Activated T-helper 1 cell treated with Interleukin-2 at 50 U/mL for 16 hours (primary cell): ENCODE measurements around the gene GOLT1A.
"Not testable (repeated sequence)": the region's sequence is repeated elsewhere in the genome, so short reads cannot be mapped to it uniquely, and the experiment has no call there.

Experiments
- DNase-seq: peaks from one replicate; pipeline ENCODE4 v3.0.0-alpha.2; 2020; ENCODE audit warnings: low read depth

Gene GOLT1A

DNA sequence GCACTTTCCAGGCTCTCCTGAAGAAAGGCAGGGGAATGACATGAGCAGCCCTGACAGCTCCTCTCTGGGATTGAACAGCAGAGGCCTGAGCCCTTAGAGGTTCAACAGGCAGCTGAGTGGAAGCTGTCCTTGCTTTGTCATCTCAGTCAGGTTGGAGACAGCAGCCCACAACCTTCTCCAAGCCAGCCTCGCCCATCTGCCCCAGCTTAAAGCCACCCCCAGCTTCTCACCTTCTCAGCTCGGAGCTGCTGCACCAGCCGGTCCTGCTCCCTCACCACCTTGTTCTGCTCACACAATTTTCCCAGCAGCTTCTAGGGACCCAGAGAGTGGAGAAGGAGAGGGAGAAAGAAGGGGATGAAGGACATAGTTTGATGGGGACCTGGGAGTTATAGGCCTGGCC is 35.2 kb upstream of the GOLT1A start:
- DNase-seq = no peak

DNA sequence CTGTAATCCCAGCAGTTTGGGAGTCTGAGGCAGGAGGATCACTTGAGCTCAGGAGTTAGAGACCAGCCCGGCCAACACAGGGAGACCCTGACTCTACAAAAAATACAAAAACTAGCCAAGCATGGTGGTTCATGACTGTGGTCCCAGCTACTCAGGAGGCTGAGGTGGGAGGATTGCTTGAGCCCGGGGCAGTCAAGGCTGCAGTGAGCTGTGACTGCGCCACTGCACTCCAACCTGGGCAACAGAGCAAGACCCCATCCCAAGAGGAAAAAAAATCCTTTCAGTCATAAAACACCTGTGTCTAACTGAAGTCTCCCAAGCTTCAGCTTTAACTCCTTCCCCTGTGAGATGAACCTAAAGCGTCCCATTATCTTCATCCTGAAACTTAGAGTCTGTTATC is 33.1 kb upstream of the GOLT1A start:
- DNase-seq = no peak

DNA sequence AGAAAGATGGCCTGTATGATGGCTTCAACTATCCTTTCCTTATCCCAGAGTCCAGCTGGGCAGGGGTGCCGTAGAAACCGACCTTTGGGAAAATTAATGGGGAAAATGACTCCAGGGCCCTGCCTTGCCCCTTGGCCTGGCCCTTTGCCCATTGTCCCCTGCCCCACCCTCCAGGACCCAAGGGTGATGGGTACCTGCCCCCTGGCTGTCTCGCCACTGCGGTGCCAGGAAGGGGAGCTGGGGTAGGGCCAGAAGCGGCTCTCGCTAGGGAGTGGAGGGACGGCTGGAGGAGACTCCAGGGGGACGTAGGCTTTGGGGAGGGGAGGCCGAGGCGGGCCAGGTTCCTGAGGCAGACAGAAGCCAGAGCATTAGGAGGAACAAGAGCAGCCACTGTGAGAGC is 29.1 kb upstream of the GOLT1A start:
- DNase-seq = no peak

DNA sequence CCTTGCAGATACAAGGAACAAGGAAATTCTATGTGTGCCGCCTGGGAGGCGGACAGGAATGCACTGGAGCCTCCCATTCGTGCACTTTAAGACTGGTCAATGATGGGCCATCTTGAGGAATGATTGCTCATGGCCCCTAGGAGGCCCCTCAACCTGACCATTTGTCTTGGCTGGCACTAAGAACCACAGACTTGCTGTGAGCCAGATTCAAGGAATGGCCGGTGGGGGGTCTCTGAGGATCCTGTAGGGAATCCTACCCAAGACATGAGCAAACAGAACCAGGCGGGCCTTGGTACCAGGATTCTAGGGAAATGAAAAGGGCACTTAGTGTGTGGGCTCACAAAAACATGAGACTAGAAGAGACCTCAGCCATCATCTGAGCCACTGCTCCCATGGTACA is 28.1 kb upstream of the GOLT1A start:
- DNase-seq = no peak

DNA sequence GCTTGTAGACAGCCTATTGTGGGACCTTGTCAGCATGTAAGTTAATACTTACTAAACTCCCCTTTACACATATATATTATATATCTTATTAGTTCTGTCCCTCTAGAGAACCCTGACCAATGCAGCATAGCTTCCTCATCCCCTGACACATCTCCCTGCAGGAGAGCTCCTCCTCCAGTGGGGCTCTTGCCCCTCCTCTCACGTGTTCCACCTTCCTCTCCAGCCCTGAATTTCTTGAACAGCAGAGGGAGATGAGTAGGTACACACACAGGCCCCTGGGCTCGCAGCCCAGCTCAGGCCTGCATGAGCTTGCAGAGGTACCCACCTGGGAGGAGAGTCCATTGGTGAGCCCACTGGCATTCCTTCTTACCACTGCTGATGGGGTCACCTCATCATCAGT is 27.3 kb upstream of the GOLT1A start:
- DNase-seq = no peak

DNA sequence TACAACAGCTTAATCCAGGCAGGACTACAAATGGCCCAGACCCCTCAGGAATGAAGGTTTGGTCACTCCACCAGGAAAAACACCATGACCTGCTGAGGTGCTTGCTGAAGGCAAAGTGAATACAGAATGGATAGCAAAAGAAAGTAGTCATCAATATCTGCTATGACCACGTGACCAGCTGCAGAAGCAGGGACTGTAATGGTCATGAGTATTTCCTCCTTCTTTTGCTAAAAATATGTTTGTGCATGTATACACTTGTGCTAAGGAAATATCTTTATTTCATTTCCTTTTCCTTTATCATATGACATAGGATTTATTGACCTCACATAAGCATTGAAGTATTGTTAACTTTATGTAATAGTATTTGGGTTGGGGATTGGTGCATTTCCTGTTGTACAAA is 26.4 kb upstream of the GOLT1A start:
- no peak for DNase-seq

DNA sequence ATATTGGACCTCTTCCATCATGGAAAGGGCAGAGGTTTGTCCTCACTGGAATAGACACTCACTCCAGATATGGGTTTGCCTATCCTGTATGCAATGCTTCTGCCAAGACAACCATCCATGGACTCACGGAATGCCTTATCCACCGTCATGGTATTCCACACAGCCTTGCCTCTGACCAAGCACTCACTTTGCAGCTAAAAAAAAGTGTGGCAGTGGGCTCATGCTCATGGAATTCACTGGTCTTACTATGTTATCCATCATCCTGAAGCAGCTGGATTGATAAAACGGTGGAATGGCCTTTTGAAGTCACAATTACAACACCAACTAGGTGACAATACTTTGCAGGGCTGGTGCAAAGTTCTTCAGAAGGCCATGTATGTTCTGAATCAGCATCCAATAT is 25.6 kb upstream of the GOLT1A start:
- DNase-seq = not testable (repeated sequence)

DNA sequence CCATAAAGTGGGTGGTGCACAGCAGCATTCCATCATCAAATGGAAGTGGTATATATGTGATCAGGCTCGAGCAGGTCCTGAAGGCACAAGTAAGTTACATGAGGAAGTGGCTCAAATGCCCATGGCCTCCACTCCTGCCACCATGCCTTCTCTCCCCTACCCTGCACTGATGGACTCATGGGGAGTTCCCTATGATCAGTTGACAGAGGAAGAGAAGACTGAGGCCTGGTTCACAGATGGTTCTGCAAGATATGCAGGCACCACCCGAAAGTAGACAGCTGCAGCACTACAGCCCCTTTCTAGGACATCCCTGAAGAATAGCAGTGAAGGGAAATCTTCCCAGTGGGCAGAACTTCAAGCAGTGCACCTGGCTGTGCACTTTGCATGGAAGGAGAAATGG is 24.7 kb upstream of the GOLT1A start:
- not testable (repeated sequence) for DNase-seq

DNA sequence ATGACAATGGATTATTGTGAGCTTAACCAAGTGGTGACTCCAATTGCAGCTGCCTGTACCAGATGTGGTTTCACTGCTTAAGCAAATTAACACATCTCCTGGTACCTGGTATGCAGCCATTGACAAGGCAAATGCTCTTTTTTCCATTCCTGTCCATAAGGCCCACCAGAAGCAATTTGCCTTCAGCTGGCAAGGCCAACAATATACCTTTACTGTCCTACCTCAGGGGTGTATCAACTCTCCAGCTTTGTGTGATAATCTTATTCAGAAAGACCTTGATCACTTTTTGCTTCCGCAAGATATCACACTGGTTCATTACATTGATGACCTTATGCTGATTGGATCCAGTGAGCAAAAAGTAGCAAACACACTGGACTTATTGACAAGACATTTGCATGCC is 23.7 kb upstream of the GOLT1A start:
- DNase-seq = not testable (repeated sequence)

DNA sequence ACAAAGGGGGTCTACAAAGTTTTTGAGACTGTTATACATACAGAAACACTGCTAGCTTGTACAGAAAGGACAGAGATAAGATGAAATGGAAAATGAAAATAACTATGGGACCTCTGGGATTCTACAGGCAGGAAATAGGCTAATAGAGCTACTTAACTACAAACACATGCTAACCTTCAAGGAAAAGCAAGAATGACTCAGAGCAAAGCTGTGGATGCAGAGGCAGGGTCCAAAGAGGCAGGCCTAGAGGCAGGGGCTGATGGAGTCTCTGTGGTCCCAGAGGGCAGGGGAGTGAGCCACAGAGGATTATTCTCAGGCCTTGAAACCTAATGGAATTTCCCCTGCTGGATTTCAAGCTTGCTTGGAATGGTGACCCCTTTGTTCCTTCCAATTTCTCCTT is 18.7 kb upstream of the GOLT1A start:
- no peak for DNase-seq

DNA sequence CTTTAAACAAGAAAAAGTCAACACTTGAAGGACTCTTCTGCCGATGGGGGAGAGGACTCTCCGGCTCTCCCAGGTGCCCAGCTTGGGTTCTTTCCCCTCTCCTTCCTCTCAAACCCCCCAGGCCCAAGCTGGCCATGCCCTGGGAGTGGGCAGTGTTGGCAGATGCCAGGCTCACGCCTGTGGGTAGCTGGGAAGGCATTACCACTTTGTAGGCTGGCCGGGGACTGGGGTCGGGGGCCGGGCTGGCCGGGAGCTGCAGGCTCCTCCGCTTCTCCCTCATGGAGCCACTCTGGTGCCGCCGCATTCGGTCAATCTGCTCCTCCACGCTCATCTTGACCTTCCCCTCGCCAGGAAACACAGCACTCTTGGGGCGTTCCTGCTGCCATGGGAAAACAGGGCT is 16.4 kb upstream of the GOLT1A start:
- no peak for DNase-seq

DNA sequence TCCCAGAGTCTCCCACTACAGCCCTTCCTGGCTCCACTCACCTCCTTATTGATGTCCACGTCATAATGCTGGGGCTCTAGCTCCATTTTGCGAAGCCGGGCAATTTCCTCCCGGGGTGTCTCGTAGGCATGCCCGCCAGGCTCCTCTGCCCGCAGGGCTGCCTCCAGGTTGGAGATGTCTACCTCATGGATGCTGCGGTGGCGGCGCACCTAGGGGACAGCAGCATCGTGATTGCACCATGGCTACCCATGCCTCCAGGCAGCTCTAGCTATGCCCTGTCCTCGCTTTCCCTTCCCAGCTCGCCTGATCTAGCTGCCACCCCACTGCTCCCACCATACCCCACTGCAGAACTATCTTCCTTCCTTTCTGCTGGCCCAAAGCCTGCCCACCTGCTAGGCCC is 15.1 kb upstream of the GOLT1A start:
- DNase-seq = no peak

DNA sequence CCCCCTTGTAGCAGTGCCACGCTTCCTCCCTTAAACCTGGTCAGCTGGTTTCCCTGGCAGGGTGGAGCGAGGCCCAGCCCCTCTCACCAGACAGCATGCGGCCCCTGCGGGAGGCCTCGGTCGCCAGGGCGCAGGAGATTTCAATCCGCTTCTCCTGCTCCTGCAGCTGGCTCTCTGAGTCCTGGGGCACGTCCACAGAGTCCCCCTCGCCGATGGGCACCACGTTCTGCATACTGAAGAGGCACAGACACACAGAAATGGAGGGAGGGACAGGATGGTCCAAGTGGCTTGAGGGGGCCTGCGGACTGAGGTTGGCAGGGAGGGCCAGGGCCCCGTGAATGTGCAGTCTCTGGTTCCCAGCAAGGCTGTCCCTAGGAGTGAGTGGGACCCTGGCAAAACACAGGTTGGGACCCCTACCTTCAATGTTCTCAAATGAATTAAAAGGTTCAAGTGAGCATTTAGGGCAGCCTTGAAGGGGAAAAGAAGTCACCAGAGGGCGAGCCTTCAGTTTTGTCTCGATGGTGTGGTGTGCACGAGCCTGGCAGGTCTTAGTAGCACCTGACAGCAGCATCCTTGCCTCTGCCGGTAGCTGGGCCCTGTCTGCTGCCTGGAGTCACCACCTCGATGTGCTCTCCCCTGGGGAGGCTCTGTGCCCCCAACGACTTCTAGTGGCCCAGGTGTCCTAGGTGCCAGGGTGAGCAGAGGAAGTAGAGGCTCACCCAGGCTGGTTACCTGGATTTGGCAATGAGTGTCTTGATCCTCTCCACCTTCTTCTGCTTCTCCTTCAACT is 14.4 kb upstream of the GOLT1A start:
- no peak for DNase-seq

DNA sequence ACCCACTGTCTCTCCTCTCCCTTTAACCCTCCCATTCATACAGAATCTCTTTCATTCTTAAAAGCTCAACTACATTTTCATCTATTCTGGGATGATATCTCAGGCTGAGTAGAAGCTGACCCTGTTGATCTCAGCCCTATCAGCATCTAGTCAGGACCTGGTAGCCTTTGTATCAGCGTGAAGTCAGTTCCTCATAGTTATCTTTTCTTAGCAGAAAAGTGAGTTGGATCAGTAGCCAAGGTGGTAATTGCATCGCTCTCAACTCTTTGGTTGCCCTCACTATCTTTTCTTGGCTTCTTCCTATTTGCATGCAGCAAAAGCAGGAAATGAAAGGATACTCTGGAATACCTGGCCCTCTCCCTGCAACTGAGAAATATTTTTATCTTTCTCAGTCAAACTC is 13.6 kb upstream of the GOLT1A start:
- DNase-seq = no peak

DNA sequence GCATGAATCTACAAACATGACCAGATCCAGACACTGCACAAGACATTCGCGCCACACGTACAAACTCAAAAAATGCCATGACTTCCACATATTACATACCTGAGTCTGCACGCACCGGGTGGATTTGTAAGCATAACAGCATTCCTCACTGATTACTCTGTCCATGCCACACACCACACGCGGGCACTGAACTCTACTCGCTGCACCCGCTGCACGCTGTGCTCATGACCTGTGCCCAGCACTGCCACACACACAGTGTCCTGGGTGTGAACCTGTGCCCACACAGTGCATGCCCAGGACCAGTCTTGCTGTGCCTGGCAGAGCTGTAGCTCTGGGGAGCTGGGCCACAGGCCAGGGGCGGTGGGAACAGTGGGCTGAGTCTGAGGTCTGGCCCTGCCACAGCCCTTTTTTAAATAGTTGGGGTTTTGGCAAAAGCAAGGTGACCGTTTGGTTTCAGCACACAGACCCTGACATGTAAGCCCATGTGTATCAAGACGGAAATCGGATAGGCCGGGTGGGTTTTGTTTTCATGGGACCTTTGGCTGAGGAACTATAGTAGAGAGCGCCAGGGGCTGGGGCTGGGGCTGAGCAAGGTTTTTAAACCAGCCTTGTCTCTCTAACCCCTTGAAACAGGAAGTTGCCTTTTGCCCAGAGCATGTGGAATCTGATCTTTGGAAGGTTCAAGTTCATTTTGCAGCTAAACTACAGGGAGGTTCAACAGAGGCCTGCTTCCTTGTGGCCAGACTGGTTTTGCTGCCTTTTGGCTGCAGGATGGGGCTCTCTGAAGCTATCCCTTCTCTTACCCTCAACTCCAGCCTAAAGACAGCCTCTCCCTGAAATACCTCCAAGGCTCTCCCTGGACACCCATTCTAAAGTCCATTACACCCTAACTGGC is 12.3 kb upstream of the GOLT1A start:
- no peak for DNase-seq

DNA sequence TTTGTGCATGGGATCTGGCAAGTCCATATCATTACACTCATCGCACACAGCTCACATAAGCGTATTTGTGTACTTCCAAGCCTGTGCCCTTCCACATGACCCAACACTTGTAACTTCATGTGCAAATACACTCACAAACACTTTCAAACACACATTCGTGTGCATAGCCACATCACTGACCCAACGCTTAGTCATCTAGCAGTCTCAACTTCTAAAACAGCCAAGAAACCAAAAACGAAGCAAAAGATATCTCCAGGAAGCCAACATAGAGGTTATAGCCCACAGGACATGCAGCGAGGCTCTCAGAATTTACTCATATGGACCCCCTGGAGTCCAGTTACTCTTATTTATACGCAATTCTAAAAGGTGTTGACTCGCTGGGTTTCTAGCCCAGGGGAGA is 10.9 kb upstream of the GOLT1A start:
- no peak for DNase-seq

DNA sequence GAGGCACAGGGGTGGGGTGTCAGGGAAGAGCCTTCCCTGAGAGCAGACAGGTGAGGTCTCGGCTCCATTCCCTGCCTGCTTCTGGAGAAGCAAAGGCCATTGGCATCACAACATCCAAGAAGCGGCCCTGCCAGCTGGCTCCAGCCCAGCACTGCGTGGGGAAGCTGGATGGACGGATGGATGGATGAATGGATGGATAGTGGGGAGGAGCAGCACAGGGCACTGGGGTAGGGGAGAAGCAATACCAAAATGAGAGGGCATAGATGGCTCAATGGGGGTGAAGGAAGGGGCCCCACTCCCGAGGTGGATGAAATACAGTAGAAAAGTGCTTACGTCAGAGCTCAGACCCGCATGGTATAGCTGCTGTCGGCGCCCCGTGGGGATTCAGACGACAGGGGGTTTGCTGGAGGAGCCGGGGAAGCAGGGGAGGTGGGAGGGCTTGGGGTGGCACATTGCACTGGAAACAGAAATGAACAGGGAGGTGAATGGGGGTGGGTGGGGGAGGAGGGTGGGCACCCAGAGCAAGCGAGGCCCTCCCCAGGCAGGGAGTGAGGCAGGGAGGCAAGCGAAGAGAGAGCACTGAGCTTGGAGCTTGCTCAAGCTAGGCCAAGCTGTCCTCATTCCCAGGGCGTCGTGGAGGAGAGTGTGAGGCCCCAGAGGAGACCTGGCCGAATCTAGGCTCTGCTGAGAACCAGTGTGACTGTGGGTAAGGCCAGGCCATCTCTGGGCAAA is 9.5 kb upstream of the GOLT1A start:
- DNase-seq = no peak

DNA sequence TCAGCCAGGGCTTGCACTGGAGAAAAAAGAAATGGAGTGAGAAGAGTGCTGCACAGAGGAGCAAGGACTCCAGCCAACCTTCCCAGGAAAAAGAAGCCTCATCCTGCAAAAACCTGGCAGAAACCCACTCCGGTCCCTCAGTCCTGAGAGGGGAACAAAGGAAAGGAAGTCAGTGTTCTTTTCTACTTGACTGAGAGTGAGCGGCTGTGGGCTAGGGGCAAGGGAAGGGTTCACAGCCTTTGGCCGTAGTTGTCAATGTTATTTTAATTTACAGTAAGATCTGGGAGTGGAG is 8.9 kb upstream of the GOLT1A start:
- no peak for DNase-seq

DNA sequence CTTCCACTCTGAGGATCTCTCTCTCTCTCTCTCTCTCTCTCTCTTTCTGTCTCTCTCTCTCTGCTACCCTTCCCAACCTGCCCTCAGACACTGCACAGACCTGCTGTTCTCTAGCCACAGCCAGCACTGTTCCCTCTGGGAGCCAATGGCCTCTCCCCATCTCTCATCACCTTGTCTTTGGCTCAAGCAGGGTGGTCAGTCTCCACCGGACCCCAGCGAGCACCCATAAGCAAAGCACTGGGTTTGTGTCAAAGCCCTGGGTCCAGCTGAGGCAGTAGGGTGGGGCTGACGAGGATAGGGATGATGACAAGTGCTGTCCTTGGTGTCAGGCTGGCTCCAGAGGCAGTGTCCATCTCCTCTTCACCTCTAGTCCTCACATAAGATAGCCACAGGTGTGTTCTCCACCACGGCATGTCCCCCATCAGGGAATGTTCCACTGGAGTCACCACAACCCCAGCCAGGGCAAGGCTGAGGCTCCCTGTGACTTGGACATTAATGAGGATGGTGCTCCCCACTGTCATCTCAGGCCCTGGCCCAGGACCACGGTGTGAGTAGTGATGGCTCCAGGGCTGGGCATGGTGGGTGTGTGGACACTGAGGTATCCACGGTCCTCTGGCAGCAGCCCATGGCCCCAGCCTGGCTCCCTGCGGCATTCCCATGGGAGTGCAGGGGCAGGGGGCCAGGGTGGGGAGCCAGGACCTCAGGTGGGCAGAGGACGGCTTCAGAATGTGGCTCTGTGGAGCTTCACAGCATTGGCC is 8.4 kb upstream of the GOLT1A start:
- DNase-seq = no peak

DNA sequence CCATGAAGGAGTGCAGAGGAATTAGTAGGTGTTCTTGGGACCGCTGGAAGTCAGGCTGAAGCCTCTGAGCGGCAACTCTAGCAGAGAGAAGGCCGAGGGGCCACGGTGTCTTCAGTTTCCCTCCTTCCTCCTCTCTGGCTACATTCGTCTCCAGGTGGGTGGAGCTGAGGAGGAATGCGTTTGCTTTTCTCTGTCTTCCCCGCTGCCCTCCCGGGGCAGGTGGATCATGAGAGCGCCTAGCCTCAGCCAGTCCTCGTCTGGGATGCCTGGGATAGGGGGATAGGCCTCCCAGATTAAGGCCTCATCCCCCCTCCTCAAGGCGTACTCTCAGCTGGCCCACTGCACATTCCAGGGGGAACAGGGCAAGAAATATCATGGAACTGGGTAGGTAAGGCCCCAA is 7.5 kb upstream of the GOLT1A start:
- no peak for DNase-seq

DNA sequence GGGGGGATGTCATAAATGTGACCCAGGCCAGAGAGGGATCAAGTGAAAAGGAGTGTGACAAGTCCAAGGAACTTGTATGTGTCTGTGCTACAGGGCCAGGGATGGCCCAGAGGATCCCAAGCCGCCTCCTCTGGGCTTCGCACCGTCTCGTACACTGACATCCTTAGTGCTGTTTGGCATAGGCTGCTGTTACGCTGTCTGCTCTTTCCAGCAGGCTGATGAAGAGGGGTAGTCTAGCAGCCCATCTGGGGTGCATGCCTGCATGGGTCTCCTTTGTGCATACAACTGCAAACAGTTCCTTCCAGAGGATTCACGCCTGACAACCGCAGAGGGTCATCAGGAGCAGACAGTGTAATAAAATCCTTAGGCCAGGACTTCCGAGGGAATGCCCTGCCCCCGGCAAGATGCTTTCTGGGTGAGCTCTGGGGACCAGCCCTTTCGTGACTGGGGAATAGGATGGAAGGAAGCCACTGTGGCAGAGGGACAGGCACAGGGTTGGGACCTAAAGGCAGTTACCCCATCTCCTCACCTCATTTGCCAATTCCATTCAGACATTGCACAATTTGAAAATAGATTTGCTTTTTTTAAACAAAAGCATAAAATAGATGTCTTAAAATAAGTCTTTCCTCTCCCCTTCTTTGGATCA is 6.3 kb upstream of the GOLT1A start:
- DNase-seq = no peak

DNA sequence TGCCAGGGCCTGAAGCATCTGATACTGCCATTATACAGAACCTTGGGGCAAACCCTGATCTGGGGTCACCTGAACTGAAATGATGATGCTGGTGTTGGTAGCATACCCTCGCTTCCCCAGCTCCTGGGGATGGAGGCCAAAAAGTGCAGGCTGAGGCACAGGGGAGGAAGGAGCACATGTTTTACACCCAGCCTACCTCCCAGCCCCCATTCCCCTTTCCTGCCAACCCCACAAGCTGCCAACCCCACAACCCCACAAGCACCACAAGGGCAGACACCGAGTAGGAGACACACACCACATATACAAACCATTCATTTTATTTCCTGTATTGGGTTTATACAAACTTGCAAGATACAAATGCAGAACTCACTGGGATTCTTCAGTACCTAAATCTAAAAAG is 4.8 kb upstream of the GOLT1A start:
- no peak for DNase-seq
